Suprapubic skin (tissue), 4 donors: Measurements from ENCODE around the gene NMNAT2. TPM values are rescaled to one million over a fixed set of nuclear protein-coding genes. Genes with fewer than 3 reads are reported as not detected.

ENCODE experiments used
- DNase-seq, 2 donors: peaks; one replicate each; pipeline ENCODE4 v3.0.0-alpha.2; 2019; ENCODE audit warnings: low spot score in 2 of 2
- H3K27ac ChIP-seq: fragments of 200-600 bp; sonication (generic); one replicate; pipeline ENCODE4 v1.5.1; 2019
- H3K27me3 ChIP-seq: fragments of 200-600 bp; sonication (generic); one replicate; pipeline ENCODE4 v1.5.1; 2019
- H3K36me3 ChIP-seq: fragments of 200-600 bp; sonication (generic); one replicate; pipeline ENCODE4 v1.5.1; 2019
- H3K4me1 ChIP-seq: fragments of 200-600 bp; sonication (generic); one replicate; pipeline ENCODE4 v1.5.1; 2019
- H3K4me3 ChIP-seq: fragments of 200-600 bp; sonication (generic); one replicate; pipeline ENCODE4 v1.5.1; 2019; ENCODE audit warnings: mild to moderate bottlenecking
- H3K9me3 ChIP-seq: fragments of 200-600 bp; sonication (generic); one replicate; pipeline ENCODE4 v1.5.1; 2019
- CTCF ChIP-seq, 2 donors: fragments of 200-600 bp in 1 of 2; fragments of 450-650 bp in 1 of 2; sonication (generic) in 1 of 2; IDR thresholded peaks; one replicate each; pipeline ENCODE4 v1.5.1; 2016 to 2019; ENCODE audit warnings: antibody characterized with exemption in 2 of 2, mild to moderate bottlenecking in 1 of 2, moderate library complexity in 1 of 2
- EP300 ChIP-seq: sonication (generic); formaldehyde crosslinking; IDR thresholded peaks from one replicate; pipeline ENCODE4 v1.6.1; 2017; ENCODE audit warnings: antibody characterized with exemption
- POLR2A ChIP-seq, 2 donors: fragments of 450-650 bp; IDR thresholded peaks; one replicate each; pipeline ENCODE4 v1.6.1; 2017; ENCODE audit warnings: antibody characterized with exemption in 2 of 2, mild to moderate bottlenecking in 2 of 2, moderate library complexity in 2 of 2
- POLR2AphosphoS5 ChIP-seq, 3 donors: sonication (generic); formaldehyde crosslinking; IDR thresholded peaks; one replicate each; pipeline ENCODE4 v1.6.1; 2017; ENCODE audit warnings: antibody characterized with exemption in 3 of 3
- WGBS: methylation state at CpG from one replicate; pipeline ENCODE4 v1.1.5; 2018; 5-methylcytosine and 5-hydroxymethylcytosine counted together
- total RNA-seq, 4 donors: library from RNA; depleted of rRNA; stranded (reverse); fragments of >200 nt; gene quantifications; one replicate each; pipeline ENCODE4 v1.1.0, GENCODE V29; 2016

Gene NMNAT2
- total RNA-seq, 4 donors from 2014 or later: 0.48 to 0.81 (median 0.68) TPM

- TF ChIP-seq POLR2A (IDR thresholded peaks at IDR 0.05): no peak
- TF ChIP-seq POLR2AphosphoS5 (IDR thresholded peaks at IDR 0.05): no peak
- TF ChIP-seq EP300: no peak
- DNase-seq: no peak
- H3K27ac ChIP-seq: no peak overlapping the region
- no peaks in the 10 kb centered on the region for H3K36me3 ChIP-seq
- H3K4me1 ChIP-seq: peaks cover 24% of the 10 kb centered on the region
- no peaks in the 10 kb centered on the region for H3K9me3 ChIP-seq
- no peak overlapping the region for H3K4me3 ChIP-seq
- 85% methylated on average over 5 of the region's 5 CpGs for WGBS
- H3K27me3 ChIP-seq: no peaks in the 10 kb centered on the region
Observed at GRCh38 chr1:183214021-183214970, 203.9 kb downstream of the NMNAT2 start.

DNA sequence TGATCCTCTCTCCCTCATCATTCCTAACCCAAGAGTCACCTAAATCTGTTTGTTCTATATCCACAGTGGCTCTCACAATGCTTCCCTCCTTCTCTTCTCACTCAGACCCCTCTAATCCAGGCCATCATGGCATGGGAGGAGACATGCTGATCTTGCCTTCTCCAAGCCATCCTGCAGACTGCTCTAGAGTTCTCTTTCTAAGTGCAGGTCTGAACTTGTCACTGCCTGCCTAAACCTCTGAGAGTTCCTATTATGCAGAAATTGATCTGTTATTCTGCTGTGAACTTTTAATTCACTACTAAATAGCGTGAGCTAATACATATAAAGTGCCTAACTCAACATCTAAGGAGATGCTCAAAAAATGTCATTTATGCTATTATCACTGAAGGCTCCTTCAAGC lies 205.3 kb downstream of the NMNAT2 start:
- Histone ChIP-seq H3K27ac (no peak overlapping the region), H3K27me3 (no peaks in the 10 kb centered on the region), H3K9me3 (no peaks in the 10 kb centered on the region), H3K36me3 (no peaks in the 10 kb centered on the region), H3K4me1 (peaks cover 13% of the 10 kb centered on the region), H3K4me3 (no peak overlapping the region)
- DNase-seq: no peak
- WGBS: 60% methylated on average over 1 of the region's 1 CpG
- TF ChIP-seq POLR2AphosphoS5 (IDR thresholded peaks at IDR 0.05) (no peak), EP300 (no peak), POLR2A (IDR thresholded peaks at IDR 0.05) (no peak), CTCF (IDR thresholded peaks at IDR 0.05) (no peak)

DNA sequence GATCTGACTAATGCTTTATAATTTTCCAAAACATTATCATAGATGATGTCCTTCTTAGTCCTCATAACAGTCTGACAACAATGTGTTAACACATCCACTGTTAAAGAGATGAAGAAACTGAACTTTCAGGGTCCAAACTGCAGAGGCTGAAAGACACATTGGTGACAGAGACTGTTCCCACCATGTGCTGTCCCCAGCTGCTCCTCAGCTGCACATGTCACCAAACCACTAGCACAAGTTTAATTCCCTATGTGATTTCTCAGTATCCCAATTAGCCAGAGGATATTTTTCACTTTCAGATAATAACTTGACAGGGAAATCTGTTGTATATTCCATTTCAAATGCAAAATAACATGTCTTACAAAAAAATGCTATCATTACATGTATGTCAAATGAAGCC lies 207.5 kb downstream of the NMNAT2 start:
- Histone ChIP-seq H3K9me3 (no peaks in the 10 kb centered on the region), H3K4me3 (no peak overlapping the region), H3K27ac (no peak overlapping the region), H3K36me3 (no peaks in the 10 kb centered on the region), H3K4me1 (peaks cover 11% of the 10 kb centered on the region), H3K27me3 (no peaks in the 10 kb centered on the region)
- no peak for TF ChIP-seq POLR2AphosphoS5 (IDR thresholded peaks at IDR 0.05)
- TF ChIP-seq POLR2A (IDR thresholded peaks at IDR 0.05): no peak
- no peak for TF ChIP-seq EP300
- no peak for TF ChIP-seq CTCF (IDR thresholded peaks at IDR 0.05)
- DNase-seq: no peak

- Histone ChIP-seq H3K4me3 (no peak overlapping the region), H3K36me3 (no peaks in the 10 kb centered on the region), H3K4me1 (peaks cover 16% of the 10 kb centered on the region), H3K27ac (no peak overlapping the region), H3K27me3 (no peaks in the 10 kb centered on the region), H3K9me3 (no peaks in the 10 kb centered on the region)
- TF ChIP-seq EP300: no peak
- TF ChIP-seq CTCF (IDR thresholded peaks at IDR 0.05): no peak
- no peak for TF ChIP-seq POLR2AphosphoS5 (IDR thresholded peaks at IDR 0.05)
- no peak for TF ChIP-seq POLR2A (IDR thresholded peaks at IDR 0.05)
- DNase-seq: no peak
Observed at GRCh38 chr1:183209533-183210158, 208.5 kb downstream of the NMNAT2 start.

GRCh38 chr1:183206538-183207122 lies 211.6 kb downstream of the NMNAT2 start:
- TF ChIP-seq EP300 (no peak), POLR2A (IDR thresholded peaks at IDR 0.05) (no peak), CTCF (IDR thresholded peaks at IDR 0.05) (no peak), POLR2AphosphoS5 (IDR thresholded peaks at IDR 0.05) (no peak)
- H3K4me1 ChIP-seq: peaks cover 13% of the 10 kb centered on the region
- H3K27ac ChIP-seq: no peak overlapping the region
- WGBS: 91% methylated on average over 6 of the region's 6 CpGs
- no peak overlapping the region for H3K4me3 ChIP-seq
- DNase-seq: no peak
- H3K27me3 ChIP-seq: no peaks in the 10 kb centered on the region
- H3K36me3 ChIP-seq: no peaks in the 10 kb centered on the region
- H3K9me3 ChIP-seq: no peaks in the 10 kb centered on the region
